ENCODE measurements around the gene TBCK.

Gene TBCK

GRCh38 chr4:106270736-106271135, 45.3 kb downstream of the TBCK start:
- TF ChIP-seq, protein P1, sequence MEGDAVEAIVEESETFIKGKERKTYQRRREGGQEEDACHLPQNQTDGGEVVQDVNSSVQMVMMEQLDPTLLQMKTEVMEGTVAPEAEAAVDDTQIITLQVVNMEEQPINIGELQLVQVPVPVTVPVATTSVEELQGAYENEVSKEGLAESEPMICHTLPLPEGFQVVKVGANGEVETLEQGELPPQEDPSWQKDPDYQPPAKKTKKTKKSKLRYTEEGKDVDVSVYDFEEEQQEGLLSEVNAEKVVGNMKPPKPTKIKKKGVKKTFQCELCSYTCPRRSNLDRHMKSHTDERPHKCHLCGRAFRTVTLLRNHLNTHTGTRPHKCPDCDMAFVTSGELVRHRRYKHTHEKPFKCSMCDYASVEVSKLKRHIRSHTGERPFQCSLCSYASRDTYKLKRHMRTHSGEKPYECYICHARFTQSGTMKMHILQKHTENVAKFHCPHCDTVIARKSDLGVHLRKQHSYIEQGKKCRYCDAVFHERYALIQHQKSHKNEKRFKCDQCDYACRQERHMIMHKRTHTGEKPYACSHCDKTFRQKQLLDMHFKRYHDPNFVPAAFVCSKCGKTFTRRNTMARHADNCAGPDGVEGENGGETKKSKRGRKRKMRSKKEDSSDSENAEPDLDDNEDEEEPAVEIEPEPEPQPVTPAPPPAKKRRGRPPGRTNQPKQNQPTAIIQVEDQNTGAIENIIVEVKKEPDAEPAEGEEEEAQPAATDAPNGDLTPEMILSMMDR (IDR thresholded peaks at IDR 0.05), result no peak
- H3K9ac ChIP-seq, result no peak overlapping the region
- no peak overlapping the region for H3K27ac ChIP-seq
- no peak overlapping the region for H3K4me3 ChIP-seq (ENCODE audit: low read depth, low read length)
- no peaks in the 10 kb centered on the region for H3K9me3 ChIP-seq (ENCODE audit: control insufficient read depth, low read length)
- H2AFZ ChIP-seq, result no peak overlapping the region
- no peaks in the 10 kb centered on the region for H3K36me3 ChIP-seq (ENCODE audit: control insufficient read depth, insufficient read depth, low read length)
- no peaks in the 10 kb centered on the region for H3K4me1 ChIP-seq
- no peaks in the 10 kb centered on the region for H3K79me2 ChIP-seq
- no peak overlapping the region for H3K4me2 ChIP-seq (ENCODE audit: low read length)
- no peaks in the 10 kb centered on the region for H3K27me3 ChIP-seq (ENCODE audit: control insufficient read depth, insufficient read depth, low read length)

DNA sequence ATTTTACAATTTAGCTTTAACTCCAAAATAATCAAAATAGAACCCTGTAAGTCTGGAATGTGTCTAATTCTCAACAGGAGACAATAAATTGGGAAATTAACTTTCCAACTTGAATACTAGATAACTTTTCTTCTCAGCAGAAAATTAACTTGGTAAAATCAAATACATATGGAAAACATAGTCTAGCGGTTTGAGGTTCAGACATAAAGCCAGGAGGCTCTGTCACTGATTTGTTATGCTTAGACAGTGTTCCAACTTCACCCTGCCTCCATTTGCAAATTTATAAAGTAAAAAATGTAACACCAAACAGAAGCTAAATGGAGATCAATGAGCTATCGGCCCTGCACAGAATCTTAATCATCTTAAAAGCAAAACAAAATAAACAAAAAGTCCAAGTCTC, 46.3 kb downstream of the TBCK start:
- Histone ChIP-seq H3K9me3 (ENCODE audit: control insufficient read depth, low read length) (no peaks in the 10 kb centered on the region), H3K4me3 (ENCODE audit: low read depth, low read length) (no peak overlapping the region), H3K27me3 (ENCODE audit: control insufficient read depth, insufficient read depth, low read length) (no peaks in the 10 kb centered on the region), H3K36me3 (ENCODE audit: control insufficient read depth, insufficient read depth, low read length) (no peaks in the 10 kb centered on the region), H3K27ac (no peak overlapping the region), H2AFZ (no peak overlapping the region), H3K4me2 (ENCODE audit: low read length) (no peak overlapping the region), H3K4me1 (no peaks in the 10 kb centered on the region), H3K79me2 (no peaks in the 10 kb centered on the region), H3K9ac (no peak overlapping the region)
- TF ChIP-seq, protein P1 (IDR thresholded peaks at IDR 0.05), result no peak

- H3K9me3 ChIP-seq (ENCODE audit: control insufficient read depth, low read length), result no peaks in the 10 kb centered on the region
- H3K4me3 ChIP-seq (ENCODE audit: low read depth, low read length), result no peak overlapping the region
- H3K4me1 ChIP-seq, result no peaks in the 10 kb centered on the region
- H3K4me2 ChIP-seq (ENCODE audit: low read length), result no peak overlapping the region
- H3K27ac ChIP-seq, result no peak overlapping the region
- no peaks in the 10 kb centered on the region for H3K36me3 ChIP-seq (ENCODE audit: control insufficient read depth, insufficient read depth, low read length)
- H3K9ac ChIP-seq, result no peak overlapping the region
- no peak overlapping the region for H2AFZ ChIP-seq
- H3K79me2 ChIP-seq, result no peaks in the 10 kb centered on the region
- TF ChIP-seq, protein P1 (IDR thresholded peaks at IDR 0.05), result no peak
- no peaks in the 10 kb centered on the region for H3K27me3 ChIP-seq (ENCODE audit: control insufficient read depth, insufficient read depth, low read length)
Observed at GRCh38 chr4:106268786-106269185, 47.2 kb downstream of the TBCK start.

GRCh38 chr4:106266201-106266600, 49.8 kb downstream of the TBCK start:
- no peaks in the 10 kb centered on the region for H3K36me3 ChIP-seq (ENCODE audit: control insufficient read depth, insufficient read depth, low read length)
- H2AFZ ChIP-seq, result no peak overlapping the region
- no peaks in the 10 kb centered on the region for H3K79me2 ChIP-seq
- H3K9me3 ChIP-seq (ENCODE audit: control insufficient read depth, low read length), result no peaks in the 10 kb centered on the region
- no peak overlapping the region for H3K27ac ChIP-seq
- TF ChIP-seq, protein P1 (IDR thresholded peaks at IDR 0.05), result peak; percentile 22
- no peak overlapping the region for H3K9ac ChIP-seq
- H3K4me3 ChIP-seq (ENCODE audit: low read depth, low read length), result no peak overlapping the region
- H3K27me3 ChIP-seq (ENCODE audit: control insufficient read depth, insufficient read depth, low read length), result no peaks in the 10 kb centered on the region
- no peaks in the 10 kb centered on the region for H3K4me1 ChIP-seq
- H3K4me2 ChIP-seq (ENCODE audit: low read length), result no peak overlapping the region

DNA sequence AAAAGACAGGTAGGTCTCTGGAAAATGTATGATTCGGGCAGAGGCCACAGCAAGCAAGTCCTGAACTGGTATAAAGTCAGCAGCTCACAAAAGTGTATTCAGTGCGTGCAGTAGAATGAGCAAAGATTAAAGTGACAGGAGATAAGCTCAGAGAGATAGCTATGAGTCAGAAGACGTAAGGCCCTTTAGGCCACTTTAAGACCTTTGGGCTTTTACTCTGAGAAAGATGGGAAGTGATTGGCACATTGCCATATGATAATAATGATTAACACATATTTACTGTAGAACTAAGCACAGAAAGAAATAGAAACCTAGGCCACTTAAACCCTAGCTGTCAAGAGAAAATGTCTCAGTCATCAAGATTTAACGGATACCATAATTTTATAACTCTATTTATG, 51.7 kb downstream of the TBCK start:
- Histone ChIP-seq H3K4me1 (no peaks in the 10 kb centered on the region), H3K4me3 (ENCODE audit: low read depth, low read length) (no peak overlapping the region), H3K79me2 (no peaks in the 10 kb centered on the region), H2AFZ (no peak overlapping the region), H3K27ac (no peak overlapping the region), H3K36me3 (ENCODE audit: control insufficient read depth, insufficient read depth, low read length) (no peaks in the 10 kb centered on the region), H3K27me3 (ENCODE audit: control insufficient read depth, insufficient read depth, low read length) (no peaks in the 10 kb centered on the region), H3K9ac (no peak overlapping the region), H3K9me3 (ENCODE audit: control insufficient read depth, low read length) (no peaks in the 10 kb centered on the region), H3K4me2 (ENCODE audit: low read length) (no peak overlapping the region)
- TF ChIP-seq, protein P1 (IDR thresholded peaks at IDR 0.05), result no peak
